NCI-H2029 (cell line): ENCODE results near the gene UBTF.

Source experiments
- DNase-seq: peaks from one replicate; lab custom pipeline; 2025; lab: John Stamatoyannopoulos, UW

UBTF gene

GRCh38 chr17:44214896-44215295 lies 4.6 kb downstream of the UBTF start:
- DNase-seq, result no peak

- DNase-seq, result no peak
Observed at GRCh38 chr17:44214230-44214494, 5.3 kb downstream of the UBTF start.

DNA sequence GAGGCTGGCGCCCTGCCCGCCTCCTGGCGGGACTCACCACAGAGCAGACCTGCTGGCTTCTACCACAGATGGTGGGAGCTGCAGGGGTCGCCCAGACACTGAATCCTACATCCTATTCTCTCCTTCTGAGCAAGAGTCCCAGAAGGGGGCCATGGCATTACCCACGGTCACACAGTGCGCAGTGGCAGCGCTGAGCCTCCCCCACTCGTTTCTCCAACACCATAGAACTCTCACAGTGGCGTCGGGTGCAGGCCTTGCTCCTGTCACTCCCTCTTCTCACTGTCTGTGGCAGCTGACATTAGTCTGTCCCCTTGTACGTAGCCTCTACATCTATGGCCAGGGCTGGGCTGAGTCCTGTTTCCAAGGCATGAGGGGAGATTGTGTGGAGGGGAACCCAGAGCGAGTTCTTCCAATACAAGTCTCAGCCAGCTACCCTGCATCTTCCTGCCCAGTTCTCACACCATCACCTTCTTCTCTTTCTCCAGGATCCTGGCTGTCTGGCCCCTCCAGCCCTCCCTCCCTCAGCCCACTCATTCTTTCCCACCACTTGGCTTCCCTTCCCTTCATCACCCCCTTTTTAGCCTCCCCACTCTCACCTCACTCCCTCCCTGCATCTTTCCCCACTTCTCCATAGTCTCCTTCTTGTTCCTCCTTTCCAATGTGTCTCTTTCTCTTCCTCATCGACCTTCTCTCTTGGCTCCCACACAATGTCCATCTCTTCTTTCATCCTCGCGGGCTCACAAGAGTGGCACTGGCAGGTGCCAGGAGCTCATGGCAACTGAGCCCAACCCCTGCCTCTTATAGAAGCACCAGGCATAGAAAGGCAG lies 5.9 kb downstream of the UBTF start:
- DNase-seq, result no peak

DNA sequence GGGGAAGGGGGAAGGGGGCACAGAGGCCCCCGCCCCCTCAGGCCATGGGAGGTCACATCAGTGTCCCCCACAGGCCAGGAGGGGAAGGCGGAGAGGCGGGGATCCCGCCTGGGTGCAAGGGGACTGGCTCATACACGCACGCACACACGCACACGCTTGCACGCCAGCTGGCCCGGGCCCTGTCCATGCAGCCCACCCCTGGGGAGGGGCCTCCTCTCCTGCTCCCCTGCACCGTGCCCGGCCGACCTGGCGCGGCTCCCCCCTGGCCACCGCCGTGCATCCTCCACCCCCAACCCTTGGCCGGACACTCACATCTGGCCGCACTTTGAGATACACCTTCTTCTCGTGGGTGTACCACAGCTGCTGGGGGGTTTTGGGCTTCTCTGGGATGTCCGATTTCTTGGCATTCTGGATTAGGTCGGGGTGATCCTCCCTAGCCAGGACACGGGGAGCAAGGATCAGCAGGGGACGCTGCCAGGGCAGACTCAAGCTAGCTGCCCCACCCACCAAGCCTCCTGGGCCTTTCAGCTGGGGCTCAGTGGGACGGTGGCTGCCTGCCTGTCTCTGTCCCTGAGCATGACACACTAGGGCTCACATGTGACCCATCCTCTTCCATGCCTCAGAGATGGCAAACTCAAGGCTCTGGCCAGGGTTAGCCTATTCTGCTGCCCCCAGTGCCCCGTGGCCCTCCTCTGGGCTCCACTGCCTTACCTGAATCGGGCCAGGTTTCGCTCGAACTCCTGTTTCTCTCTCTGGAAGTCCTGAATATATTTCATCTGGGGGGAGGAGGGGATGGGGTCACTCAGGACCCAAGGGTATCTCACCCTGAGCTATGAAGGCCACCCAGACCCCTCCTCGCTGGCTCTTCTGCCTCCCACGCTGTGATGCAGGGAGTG lies 6.7 kb downstream of the UBTF start:
- DNase-seq, result no peak

DNA sequence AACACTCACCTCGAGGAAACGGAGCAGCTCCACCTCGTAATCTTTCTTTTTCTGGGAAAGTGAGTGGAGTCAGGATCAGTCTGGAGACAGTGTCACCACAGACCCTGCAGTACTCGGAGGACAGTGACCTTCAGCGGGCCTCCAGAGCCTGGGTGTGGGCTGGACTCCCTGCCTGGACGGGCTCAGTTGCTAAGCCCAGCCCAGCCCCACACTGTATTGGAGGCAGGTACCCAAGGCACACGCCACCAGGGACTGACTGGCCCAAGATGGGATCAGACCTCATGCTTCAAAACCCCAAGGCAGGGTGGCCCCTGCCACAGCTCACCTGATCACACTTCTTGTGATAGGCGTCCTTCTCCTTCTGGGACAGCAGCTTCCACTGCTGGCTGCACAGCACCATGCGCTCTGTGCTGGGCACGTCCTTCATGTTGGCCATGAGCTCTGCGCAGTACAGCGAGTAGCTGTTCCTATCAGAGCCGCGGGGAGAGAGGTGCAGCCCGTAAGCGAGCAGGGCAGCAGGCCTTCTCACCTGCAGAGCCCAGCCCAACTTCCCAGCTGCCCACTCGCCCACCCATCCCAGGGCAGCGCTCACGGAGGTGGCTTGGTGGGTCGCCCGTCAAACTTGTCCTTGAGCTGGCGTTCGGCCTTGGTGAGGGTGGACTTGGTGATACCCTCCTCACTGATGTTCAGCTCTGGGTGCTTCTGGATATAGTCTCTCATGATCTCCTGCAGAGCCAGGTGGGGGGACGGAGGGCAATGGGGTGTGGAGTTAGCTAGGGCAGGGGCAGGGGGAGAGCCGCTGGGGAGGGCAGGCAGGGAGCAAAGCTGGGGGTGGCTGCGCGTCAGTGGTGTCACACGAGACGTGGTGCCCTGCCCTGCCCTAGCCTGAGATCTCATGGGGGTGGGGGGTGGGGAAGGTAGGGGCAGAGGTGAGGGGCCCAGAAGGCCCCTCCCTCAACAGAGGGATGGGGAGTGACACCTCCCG lies 7.9 kb downstream of the UBTF start:
- no peak for DNase-seq

- DNase-seq, result peak; percentile 64
Observed at GRCh38 chr17:44210342-44211192, 8.9 kb downstream of the UBTF start.

DNA sequence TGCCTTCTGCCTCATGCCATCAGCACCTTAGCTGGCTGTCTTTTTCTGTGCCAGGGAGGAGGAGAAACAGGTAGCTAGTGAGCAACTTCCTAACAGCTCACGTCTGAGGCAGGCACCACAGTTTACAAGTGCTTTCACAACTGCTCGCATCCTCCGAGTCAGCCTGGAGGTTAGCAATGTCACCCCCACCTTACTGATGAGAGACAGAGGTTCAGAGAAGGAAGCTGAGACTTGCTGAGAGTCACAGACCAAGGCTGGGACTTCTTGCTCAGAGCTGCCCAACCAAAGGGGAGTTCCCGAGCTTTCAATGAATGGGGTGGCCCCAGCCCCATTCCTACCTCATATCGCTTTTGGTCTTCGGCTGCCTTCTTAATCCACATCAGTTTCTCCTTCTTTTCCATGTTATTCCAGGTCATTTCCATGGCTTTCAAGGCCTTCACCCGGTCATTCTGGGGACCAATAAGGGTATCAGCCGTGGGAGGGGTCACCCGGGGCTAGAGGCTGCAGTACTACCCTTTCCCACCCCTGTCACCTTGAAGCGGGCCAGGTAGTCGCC lies 9.6 kb downstream of the UBTF start:
- no peak for DNase-seq

GRCh38 chr17:44207743-44208142 lies 11.7 kb downstream of the UBTF start:
- no peak for DNase-seq

GRCh38 chr17:44207319-44207718 lies 12.2 kb downstream of the UBTF start:
- no peak for DNase-seq

DNA sequence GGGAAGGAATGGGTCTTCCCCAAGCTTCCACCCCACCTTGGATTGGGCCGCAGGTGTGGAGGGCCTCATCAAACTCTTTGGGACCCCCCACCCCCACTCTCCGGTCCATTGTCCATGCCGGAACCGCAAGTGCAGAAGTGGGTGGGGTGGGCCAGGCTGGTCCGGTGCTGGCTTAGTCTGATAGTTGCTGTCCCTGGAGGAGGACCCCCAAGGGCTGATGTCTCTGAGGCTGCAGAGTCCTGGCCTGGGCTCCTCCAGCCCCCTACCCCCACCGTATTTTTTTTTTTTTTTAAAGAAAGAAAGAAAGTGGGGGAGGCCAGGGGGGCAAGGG lies 12.7 kb downstream of the UBTF start:
- no peak for DNase-seq

DNA sequence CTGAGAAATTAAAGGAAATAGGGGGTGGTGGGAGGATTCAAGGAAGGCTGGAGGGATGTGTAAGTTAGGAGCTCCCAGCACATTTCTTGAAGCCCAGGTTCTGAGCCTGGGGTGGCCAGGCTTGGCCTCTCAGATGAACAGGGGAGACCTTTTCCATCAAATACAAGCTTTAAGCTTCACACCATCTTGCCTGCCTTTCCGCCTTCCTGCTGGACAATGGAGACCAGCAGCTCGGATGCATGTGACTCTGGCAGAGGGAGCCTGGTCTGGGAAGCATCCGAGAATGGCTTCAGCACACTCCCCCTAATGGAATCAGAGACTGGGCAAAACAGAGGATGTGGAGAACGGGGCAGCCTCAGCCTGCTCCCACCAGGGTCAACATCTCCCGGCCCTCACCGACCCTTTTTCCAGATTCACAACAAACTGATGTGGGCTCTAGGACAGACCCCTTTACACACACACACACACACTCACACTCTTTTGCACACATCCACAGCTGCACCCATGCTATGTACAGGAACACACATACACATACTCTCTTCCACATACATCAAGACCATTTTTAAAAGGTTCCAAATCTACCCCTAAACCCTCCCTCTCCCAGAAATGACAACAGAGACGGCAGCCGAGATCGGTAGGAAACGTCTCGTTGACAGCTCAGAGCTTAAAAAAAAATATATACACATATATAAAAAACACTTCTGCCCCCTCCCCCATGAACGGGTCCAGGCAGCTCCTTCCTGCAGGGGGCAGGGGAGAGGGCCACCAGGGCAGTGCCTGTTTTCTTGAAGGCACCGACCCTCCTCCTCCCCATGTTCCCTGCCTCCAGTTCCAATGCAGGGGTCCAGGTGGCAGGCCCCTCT lies 13.3 kb downstream of the UBTF start:
- no peak for DNase-seq

DNA sequence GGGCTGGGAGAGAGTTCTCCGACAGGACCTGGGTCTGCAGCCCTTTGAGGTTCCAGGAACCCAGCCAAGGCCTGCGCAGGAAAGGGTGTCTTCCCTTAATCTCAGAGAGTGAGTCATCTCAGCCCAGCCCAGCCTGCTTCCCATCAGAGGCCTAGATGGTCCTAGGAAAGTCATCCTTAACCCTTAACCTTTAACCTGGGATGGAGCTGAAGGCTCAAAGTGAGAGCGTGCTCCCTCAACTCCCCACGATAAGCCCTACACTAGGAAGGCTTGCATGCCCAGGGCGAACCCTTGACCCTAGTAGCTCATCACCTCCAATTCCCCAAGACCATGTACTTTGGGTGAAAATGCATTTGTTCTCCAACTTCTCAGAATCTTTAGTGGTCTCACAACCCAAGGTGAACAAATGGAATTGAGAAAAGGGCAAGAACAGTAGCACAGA lies 15.0 kb downstream of the UBTF start:
- DNase-seq, result no peak

GRCh38 chr17:44203731-44204440 lies 15.6 kb downstream of the UBTF start:
- peak; percentile 14 for DNase-seq

DNA sequence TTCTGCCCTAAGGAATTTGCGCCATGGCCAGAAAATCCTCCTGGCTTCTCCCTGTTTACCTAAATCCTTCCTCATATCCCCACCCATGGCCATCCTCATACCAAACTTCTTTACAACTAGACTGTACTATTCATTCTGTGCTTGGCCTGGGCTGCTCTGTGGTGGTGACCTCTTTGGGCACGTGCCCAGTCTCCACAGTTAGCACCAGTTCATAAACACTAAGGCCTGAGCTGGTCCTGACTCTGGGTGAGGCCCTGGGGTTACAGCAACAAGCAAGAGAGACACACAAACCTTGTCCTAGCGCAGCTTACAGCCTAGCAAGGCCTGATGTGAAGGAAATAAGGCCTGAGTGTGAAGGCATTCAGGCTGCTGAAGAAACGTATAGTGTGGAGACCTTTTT lies 16.7 kb downstream of the UBTF start:
- no peak for DNase-seq

GRCh38 chr17:44200478-44201155 lies 18.9 kb downstream of the UBTF start:
- no peak for DNase-seq

DNA sequence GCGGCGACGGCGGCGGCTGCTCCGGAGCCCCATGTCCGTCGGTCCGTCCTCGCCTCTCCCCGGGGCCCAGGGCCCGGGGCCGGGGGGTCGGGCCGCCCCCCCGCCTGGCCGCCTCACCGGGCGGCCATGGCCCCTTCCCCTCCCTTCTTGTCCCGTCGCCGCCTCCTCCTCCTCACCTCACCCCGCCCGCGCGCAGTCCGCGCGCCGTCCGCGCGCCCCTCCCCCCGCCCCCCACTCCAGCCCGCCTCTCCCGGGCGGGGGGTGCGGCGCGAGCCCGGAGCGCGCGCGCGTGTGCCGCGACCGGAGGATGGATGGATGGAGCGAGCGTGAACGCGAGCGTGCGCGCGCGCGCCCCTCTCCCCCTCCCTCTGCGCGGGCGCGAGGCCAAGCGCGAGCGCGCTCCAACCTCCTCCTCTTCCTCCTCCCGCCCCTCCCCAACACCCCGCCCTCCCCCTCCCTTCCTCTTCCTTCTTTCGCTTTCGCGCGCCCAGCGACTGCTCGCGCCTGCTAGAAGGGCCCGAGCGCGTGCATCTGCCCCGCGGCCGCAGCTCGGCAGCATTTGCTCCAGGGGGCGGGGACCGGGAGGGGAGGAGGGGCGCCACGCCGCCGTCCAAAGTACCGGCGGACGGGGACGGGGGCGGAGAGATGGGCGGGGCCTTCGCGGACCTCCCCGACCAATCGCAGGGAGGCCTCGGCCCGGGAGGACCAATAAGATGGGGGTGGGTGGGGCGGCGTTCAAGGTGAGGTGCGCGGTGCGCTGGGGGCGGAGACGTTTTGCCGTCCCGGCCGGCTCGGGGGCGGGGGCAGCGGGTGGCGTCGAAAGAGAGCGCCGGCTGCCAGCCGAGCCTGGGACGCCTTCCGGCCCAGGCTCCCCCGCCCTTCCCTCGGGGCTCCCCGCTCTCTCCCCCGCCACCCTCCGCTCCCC lies 19.7 kb downstream of the UBTF start, which contains the start of gene ATXN7L3:
ATXN7L3 (minus strand) TSS at position 332 of the 925 bp plus-strand sequence. CDS start 1,814 bp downstream, outside the sequence.
- peak; percentile 96 for DNase-seq
